Activated naive CD4-positive, alpha-beta T cell treated with anti-CD3 and anti-CD28 coated beads, Interleukin-2, amount 50 U/mL, for 16 hours (primary cell): ENCODE data around the gene PEX14.
"Not testable (repeated sequence)": the region's sequence is repeated elsewhere in the genome, so short reads cannot be mapped to it uniquely, and the experiment has no call there.

Experiments used
- DNase-seq: peaks from one replicate; pipeline ENCODE4 v3.0.0-alpha.2; 2020

Gene PEX14

DNA sequence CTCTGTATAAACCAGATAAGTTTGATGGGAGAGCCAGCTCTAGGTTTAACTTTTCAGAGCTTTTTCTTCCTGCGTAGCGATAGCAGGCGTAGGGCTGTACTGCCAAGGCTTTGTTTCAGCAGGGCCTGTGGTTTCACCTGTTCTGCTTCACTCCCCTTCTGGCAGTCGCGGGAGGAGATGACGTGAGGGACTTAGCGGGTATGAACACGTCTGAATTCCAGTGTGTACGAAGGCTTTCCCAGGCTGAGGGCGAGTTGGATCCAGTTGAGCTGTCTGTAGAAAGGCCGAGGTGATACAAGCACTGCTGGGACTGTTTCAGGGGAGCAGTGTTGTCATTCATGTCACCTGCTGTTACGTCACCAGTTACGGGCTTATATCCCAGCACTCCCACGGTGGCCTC lies 21.2 kb downstream of the PEX14 start:
- DNase-seq: peak; percentile 28

- no peak for DNase-seq
These were observed 22.4 kb downstream of the PEX14 start for GRCh38 chr1:10497109-10497508.

- no peak for DNase-seq
These were observed 23.5 kb downstream of the PEX14 start for GRCh38 chr1:10498231-10498630.

DNA sequence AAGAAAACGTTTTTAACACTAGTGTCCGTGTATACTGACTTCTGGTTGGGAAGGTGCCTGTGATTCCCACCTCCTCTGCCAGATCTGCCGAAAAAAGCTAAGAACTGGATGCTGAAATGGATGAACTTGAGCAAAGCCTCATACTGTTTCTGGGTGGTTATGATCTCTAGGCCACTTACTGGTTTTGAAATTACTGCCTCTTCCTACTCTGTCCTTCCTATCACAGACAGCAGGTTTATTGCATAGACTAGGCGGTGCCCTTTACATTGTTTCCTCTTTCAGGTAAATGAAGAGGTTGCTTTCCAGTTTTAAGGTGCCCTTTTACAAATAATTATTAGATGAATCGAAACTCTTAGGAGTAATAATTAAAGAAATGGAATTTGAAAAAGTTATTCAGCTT lies 27.5 kb downstream of the PEX14 start:
- DNase-seq: no peak

DNA sequence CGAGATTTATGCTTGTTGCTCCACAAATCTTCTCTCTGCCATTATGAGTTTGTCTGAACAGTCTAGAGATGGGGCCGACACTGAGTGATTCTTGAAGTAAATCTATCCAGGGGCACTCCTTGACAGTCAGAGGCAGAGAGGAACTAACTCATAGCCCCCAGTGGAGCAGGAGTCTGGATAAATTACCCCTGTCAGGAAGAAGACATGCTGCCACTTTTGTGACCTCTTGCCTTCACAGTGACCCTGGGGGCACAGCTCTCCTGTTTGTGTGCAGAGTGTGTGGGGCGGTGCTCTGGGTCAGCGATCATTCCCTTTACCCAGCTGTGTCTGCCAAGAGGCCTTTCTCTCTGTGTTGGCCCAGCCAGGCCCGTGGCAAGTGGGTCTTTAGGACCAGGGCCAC lies 29.5 kb downstream of the PEX14 start:
- DNase-seq: no peak

DNA sequence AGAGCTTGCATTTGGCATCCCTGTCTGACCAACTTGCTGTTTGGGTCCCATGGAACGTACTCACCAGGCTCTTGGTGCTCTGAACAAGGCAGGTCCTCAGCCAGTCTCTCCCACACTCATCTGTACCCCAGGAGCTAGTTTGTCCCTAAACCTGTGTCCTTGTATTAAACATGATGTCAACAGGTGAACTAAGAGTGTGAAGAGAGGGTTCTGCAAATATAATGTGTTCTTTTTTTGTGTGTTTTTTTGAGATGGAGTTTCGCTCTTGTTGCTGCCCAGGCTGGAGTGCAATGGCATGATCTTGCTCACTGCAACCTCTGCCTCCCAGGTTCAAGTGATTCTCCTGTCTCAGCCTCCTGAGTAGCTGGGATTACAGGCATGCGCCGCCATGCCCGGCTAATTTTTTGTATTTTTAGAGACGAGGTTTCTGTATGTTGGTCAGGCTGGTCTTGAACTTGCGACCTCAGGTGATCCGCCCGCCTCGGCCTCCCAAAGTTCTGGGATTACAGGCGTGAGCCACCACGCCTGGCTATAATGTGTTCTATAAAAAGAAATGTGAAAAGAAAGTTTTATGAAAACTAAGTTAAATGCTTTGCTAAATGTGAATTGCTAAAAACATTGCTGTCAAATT lies 31.4 kb downstream of the PEX14 start:
- DNase-seq: not testable (repeated sequence)

GRCh38 chr1:10506677-10507047 lies 31.9 kb downstream of the PEX14 start:
- no peak for DNase-seq

GRCh38 chr1:10507111-10507879 lies 32.5 kb downstream of the PEX14 start:
- peak; percentile 45 for DNase-seq

DNA sequence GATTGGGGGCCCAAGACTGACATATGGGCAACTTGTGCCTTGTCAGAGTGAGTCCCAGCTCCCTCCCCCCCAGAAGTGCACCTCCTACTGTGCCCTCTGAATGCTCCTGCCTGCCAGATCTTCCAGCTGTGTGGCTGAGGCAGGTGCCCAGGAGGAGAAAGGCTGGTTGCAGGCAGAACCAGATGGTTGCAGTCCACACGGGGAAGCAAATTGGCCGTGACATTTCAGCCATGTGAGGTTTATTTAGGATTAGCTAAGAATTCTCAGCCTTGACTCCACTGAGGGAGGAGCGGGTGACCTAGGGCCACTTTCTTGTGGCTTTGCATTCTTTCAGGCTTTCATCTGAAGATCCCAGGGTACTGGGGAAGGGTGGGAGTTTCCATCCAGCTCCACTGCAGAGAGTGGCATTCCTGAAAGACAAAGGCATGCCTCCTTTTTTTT lies 33.8 kb downstream of the PEX14 start:
- no peak for DNase-seq

GRCh38 chr1:10509809-10510509 lies 35.2 kb downstream of the PEX14 start:
- no peak for DNase-seq

DNA sequence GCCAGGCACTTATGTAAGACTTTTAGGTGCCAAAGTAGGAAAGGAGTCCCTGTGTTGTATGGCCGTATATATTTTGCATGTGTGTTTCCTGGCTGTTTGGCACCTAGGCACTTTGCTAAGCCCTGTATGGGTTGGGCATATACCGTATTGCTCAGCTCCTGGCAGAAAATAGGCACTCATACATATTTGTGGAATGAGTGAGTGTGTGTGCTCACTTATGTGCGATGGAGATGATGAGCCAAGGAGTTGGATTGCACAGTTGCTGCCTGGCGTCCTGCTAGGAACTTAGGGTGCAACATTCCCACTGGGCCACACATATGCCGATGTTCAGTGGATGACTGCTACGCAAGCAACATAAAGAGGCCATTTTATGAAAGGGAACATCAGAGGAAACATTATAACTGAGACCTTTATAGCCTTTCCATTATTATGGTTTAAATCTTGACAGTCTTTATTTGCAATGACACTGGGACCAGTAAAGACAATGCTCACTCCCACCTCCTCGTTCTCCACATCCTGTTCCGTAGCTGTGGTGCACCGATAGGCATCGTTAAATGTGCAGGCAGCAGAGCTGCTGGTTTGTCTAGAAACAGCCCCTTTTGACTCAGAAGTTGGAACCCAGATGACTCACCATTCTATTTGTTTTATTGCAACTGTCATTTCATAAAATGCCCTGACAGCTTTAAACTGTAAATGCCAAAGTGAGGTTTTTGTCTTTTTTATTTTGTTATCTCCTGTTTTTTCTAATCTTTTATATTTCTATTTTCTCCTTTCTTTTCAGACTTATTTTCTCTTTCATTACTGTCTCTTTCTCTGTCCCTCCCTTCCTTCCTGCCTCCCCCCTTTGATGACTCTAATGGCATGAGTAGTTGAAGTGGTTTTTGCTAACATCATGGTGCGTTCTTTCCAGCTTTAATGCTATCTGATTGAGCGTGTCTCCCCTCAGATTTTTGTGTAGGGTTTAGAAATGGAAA lies 36.1 kb downstream of the PEX14 start:
- peak; percentile 79 for DNase-seq

DNA sequence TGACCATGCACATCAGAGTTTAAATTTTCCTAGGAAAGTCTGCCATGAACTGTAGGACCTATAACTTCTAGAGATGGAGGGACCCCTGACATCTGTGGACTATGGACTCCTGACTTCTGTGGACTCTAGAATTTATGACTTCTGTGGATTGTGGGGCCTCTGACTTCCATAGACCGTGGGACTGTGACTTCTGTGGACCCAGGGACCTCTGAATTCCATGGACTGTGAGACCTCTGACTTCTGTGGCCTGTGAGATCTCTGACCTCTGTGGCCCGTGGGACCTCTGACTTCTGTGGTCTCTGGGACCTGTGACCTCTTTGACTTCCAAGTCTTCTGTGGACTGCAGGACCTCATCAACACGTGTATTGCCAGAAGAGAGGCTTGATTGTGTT lies 36.7 kb downstream of the PEX14 start:
- no peak for DNase-seq

DNA sequence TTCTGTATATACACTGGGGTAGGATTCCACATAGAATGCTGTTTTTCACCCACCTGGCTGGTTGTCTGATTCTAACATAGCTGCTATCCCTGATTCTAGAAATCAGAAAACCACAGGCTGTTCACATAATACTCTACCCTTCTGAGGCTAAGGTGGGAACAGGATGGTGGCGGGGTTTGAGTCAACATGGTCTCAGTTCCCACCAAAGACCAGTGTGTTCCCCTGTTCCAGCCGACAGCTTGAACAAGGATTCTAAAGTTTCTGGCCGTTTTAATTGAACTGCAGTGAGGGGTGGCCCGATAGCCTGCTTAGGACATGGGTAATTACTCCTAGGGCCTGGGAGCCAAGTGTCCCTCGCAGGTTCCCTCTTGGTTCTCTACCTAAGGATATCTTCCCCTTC lies 38.4 kb downstream of the PEX14 start:
- DNase-seq: no peak

GRCh38 chr1:10514490-10515235 lies 39.9 kb downstream of the PEX14 start:
- no peak for DNase-seq

GRCh38 chr1:10515301-10515975 lies 40.7 kb downstream of the PEX14 start:
- DNase-seq: no peak

- DNase-seq: no peak
These were observed 41.4 kb downstream of the PEX14 start for GRCh38 chr1:10515976-10516750.

GRCh38 chr1:10516925-10517676 lies 42.4 kb downstream of the PEX14 start:
- no peak for DNase-seq

GRCh38 chr1:10517677-10517982 lies 42.9 kb downstream of the PEX14 start:
- DNase-seq: no peak

DNA sequence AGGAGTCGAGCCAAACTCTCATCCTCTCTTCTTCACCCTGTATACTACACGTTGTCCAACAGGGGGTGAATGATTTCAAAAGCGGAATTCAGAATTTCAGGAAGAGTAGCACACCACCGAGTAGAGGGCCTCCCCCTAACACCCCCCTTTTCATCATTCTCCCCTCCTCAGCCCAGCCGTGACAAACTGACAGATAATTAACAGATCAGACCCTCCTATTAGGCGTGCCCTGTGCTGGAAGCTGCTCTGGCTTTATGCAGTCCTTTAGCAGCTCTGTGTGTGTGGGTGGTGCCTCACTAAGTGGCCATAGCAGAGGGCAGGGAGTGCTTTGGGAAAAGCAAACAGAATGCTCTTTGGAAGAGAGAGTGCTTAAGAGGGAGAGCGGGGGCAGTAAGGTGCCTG lies 44.3 kb downstream of the PEX14 start:
- DNase-seq: no peak

GRCh38 chr1:10520497-10520896 lies 45.7 kb downstream of the PEX14 start:
- no peak for DNase-seq
